GM19099 (cell line): ENCODE results near the gene TSPYL6.

Experiments
- POLR2A ChIP-seq: IDR thresholded peaks from 3 replicates; pipeline ENCODE4 v1.6.1; 2011; ENCODE audit warnings: low read depth; ENCODE audit not compliant: insufficient read length; ENCODE audit errors: extremely low read depth

Gene TSPYL6

DNA sequence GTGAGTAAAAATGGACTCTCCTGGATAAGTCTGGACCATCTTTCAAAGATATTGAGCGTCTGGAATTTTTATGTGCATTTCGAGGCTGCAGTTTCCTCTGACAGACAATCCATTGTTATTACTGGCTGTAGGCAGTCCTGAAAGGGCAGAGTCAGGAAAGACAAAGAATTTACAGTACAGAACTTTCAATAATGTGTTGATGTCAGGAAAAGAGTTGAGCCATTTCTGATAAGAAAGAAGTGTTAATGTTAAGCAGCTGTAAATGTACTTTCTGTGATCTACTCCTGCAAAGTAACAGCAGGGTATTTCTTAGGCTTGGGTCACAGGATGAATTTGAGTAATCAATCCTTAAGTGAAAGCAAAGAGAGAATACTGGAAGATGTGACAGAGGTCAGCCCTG lies 29.8 kb downstream of the TSPYL6 start:
- no peak for TF ChIP-seq POLR2A

DNA sequence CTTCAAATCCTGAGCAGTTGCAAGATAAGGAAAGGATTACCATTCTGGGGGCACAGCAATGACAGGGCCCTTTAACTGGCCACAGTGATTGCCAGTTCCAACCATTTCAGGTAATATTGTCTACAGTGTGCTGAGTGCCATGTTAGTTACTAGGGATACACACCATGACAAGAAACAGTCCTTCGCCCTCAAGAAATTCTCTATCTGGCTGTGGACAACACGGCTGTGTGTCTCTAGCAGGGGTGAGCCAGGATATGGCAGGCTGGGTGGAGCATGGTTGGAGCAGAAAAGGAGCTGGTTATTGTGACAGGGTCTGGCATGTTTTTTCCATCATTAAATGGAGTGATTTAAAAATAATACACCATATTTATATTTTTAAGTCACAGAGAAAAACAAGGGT lies 31.0 kb downstream of the TSPYL6 start:
- no peak for TF ChIP-seq POLR2A

DNA sequence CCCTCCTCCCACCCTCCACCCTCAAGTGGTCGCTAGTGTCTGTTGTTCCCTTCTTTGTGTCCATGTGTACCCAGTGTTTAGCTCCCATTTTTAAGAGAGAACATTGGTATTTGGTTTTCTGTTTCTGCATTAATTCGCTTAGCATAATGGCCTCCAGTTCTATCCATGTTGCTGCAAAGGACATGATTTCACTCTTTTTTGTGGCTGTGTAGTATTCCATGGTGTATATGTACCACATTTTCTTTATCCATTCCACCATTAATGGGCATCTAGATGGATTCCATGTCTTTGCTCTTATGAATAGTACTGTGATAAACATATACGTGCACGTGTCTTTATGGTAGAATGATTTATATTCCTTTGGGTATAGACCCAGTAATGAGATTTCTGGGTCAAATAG lies 42.9 kb downstream of the TSPYL6 start:
- no peak for TF ChIP-seq POLR2A

DNA sequence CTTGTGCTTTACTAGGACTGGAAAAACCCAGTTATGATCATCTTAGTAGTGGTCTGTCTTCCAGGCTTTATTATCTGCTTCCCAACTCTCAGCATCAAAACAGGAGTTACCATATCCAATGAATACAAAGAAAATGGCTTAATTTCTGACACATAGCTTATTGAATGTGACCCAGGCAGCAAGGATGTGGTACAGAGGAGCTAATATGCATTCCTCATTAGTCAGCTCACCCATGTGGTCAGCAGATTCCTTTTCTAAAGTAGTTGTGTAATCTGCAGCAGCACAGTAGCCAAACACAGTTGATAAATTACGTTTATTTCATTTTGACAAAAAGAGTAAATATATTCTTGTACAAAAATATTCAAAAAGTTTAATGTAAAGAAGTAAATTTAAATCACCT lies 43.6 kb downstream of the TSPYL6 start:
- no peak for TF ChIP-seq POLR2A

DNA sequence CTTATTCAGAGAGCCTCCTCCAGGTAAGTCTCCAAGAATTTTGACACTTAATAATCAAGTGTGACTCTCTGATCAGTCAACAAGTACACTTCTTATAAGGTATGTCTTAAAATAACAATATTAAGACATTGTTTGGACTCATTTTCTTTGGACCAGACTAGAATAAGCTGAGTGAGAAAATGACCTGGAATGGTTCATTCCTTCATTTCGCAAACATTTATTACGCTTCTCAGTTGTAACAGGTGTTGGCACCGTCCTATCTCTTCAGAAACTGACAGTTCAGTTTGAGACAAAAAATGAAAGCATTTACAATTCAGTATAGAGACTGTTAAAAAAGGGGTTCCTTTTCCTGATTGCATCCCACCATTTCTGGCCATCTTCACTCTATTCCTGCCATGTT lies 46.6 kb downstream of the TSPYL6 start:
- no peak for TF ChIP-seq POLR2A

DNA sequence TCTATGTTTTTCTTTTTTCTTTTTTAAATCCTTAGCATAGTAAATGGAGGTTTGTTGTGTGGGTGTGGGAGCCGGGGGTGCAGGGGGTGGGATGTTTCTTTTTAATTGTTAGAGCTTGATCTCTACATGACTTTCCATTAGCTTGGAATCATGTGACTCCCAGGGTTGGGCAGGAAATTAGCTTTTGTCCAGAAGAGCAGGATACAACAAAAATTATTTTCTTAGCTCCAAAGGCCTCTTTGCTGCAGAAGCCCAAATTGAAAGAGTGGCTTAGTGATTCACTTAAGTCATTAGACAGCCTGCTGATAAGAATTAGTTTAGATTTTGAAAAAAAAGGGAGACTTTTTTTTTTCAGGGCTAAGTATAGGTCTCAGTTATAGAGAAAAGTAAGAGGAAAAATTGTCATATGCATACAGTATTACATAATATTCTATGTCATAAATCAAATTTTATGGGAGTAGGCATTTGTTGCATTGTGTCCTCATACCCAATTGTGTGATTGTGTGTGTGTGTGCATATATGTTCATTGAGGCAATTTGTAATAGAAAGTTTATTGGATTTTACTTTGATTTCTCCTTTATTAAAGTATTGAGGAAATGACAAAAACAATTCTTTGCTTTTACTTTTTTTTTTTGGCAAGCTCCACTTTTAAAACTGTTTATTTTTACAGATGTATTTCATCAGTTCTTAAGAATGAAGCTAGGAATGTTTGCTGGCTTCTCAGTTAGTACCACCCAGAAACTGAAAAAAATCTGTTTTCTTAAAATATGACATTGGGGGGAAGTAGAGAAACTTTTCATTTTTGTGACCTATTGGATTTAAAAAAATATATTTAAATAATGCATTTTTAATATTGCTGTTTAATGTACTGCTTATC lies 47.4 kb downstream of the TSPYL6 start:
- TF ChIP-seq POLR2A, result no peak

DNA sequence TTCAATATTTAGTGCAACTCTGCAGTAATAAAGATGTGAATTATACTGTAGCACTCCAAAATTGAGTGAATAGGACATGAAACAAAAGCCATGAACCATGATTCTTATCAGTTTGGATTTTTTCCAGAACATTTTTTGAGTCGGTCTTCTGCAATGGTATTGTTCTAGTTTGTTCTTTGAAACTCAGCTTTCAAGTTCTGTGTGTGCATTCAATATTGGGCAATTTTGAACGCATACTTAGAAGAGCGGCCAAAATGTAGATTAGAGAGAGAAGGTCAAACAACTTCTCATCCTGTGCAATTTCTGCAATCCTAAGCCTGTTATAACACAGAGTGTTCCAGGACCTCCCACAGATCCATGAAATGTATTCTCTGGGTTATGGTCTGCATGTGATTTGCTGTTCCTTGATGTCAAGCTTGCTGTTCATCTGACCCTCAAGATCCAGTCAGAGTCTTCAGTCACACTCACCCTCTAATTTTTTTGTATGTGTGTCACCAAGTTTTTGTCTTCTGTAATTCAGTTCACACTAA lies 48.3 kb downstream of the TSPYL6 start:
- TF ChIP-seq POLR2A, result no peak

DNA sequence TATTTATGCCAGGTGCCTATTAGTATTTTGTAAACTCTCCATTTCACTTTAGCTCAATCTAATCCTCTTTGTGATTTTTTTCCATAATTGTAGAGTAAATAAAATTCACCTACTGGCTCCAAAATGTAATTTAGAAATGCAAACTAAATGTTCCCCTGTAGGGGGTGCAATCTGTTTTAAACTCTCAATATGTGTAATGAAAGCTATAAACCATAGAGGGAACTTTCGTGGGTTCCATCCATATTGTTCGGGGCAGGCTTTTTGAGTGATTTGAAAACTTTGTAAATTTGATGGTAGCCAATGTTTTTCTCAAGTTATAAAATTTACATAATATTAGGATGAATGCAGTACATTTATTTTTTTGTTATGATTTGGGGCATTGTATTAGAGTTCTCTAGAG lies 49.4 kb downstream of the TSPYL6 start:
- no peak for TF ChIP-seq POLR2A

DNA sequence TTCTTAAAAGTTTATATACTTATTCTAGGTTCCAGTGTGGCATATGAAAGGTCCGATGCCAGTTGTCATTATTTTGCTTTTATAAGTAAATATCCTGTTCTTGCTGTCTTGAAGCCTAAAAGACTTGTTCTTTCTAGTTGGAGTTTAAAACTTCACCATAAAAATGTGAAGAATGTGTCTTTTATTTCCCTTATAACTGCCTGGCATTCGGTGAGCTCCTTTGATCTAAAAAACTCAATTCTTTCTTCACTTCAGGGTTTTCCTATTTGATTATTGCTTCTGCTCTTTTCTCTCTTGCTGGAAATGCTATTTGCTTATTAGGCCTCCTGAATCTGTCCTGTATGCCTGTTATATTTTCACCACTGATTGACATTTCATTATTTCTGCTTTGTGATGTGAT lies 51.6 kb downstream of the TSPYL6 start:
- no peak for TF ChIP-seq POLR2A
